DMS153 treated with DMSO at 0.1 percent for 48 hours (cell line): ENCODE data around the gene LIAS.
"Not testable (repeated sequence)": the region's sequence is repeated elsewhere in the genome, so short reads cannot be mapped to it uniquely, and the experiment has no call there.

Experiments
- DNase-seq: peaks from one replicate; lab custom pipeline; 2025; ENCODE audit not compliant: unreplicated experiment; lab: John Stamatoyannopoulos, UW

Gene LIAS

GRCh38 chr4:39452860-39453587, 5.8 kb upstream of the LIAS start:
- no peak for DNase-seq

- no peak for DNase-seq
Measured at GRCh38 chr4:39453738-39454137, 5.1 kb upstream of the LIAS start.

- no peak for DNase-seq
Measured at GRCh38 chr4:39455486-39455885, 3.4 kb upstream of the LIAS start.

- no peak for DNase-seq
Measured at GRCh38 chr4:39456946-39457763, 1.7 kb upstream of the LIAS start.

GRCh38 chr4:39458161-39458504, 723 bp upstream of the LIAS start:
- DNase-seq: not testable (repeated sequence)

- DNase-seq: no peak
Measured at GRCh38 chr4:39464886-39465501, 6.1 kb downstream of the LIAS start.

GRCh38 chr4:39466747-39467146, 7.9 kb downstream of the LIAS start:
- no peak for DNase-seq

- no peak for DNase-seq
Measured at GRCh38 chr4:39467464-39467863, 8.6 kb downstream of the LIAS start.

GRCh38 chr4:39469429-39470077, 10.7 kb downstream of the LIAS start:
- peak; percentile 2 for DNase-seq

GRCh38 chr4:39470402-39470801, 11.5 kb downstream of the LIAS start:
- no peak for DNase-seq

- DNase-seq: no peak
Measured at GRCh38 chr4:39472396-39472795, 13.5 kb downstream of the LIAS start.

- DNase-seq: no peak
Measured at GRCh38 chr4:39476187-39476895, 17.5 kb downstream of the LIAS start.

- no peak for DNase-seq
Measured at GRCh38 chr4:39480251-39480650, 21.4 kb downstream of the LIAS start.

GRCh38 chr4:39480902-39481695, 22.2 kb downstream of the LIAS start:
- DNase-seq: no peak

GRCh38 chr4:39484582-39485272, 25.9 kb downstream of the LIAS start:
- DNase-seq: no peak

- no peak for DNase-seq
Measured at GRCh38 chr4:39486221-39486804, 27.5 kb downstream of the LIAS start.

GRCh38 chr4:39490322-39490721, 31.5 kb downstream of the LIAS start:
- no peak for DNase-seq

- DNase-seq: no peak
Measured at GRCh38 chr4:39494354-39494753, 35.5 kb downstream of the LIAS start.
